ENCODE measurements around the gene DLX5. TPM values are rescaled to one million over a fixed set of nuclear protein-coding genes. Genes with fewer than 3 reads are reported as not detected.

DLX5 gene
- total and polyA plus RNA-seq, 4 experiments from 2014 or later, result not detected

GRCh38 chr7:96982586-96982985 is 42.0 kb downstream of the DLX5 start:
- Mint-ChIP-seq H3K9me3 (no peaks in the 10 kb centered on the region), H3K4me3 (no peak overlapping the region), H3K36me3 (no peaks in the 10 kb centered on the region), H3K4me1 (no peaks in the 10 kb centered on the region), H3K27ac (no peak overlapping the region), H3K27me3 (peaks cover 21 to 23% of the 10 kb centered on the region in 2 donors)
- H3K4me3 ChIP-seq (ENCODE audit: low read length in 2 of 2), result no peak overlapping the region
- H3K36me3 ChIP-seq (ENCODE audit: insufficient read depth, low read length), result no peaks in the 10 kb centered on the region
- no peak for DNase-seq
- H3K4me1 ChIP-seq (ENCODE audit: insufficient read depth, low read length), result no peaks in the 10 kb centered on the region
- H3K27ac ChIP-seq (ENCODE audit: low read depth, low read length), result no peak overlapping the region
- CTCF ChIA-PET (ENCODE audit: partially characterized antibody), result no interaction called here
- no peaks in the 10 kb centered on the region for H3K9me3 ChIP-seq (ENCODE audit: control insufficient read depth in 1 of 2, low read length in 2 of 2)
- intact Hi-C loops (cut with micrococcal nuclease), result no loop called here
- POLR2A ChIA-PET (ENCODE audit: partially characterized antibody), result no interaction called here
- H3K27me3 ChIP-seq (ENCODE audit: insufficient read depth, low read length), result no peaks in the 10 kb centered on the region

- H3K36me3 Mint-ChIP-seq, result no peaks in the 10 kb centered on the region
- Histone ChIP-seq H3K4me3 (ENCODE audit: low read length in 2 of 2) (no peak overlapping the region), H3K9me3 (ENCODE audit: control insufficient read depth in 1 of 2, low read length in 2 of 2) (no peaks in the 10 kb centered on the region), H3K27me3 (ENCODE audit: insufficient read depth, low read length) (no peaks in the 10 kb centered on the region), H3K27ac (ENCODE audit: low read depth, low read length) (no peak overlapping the region), H3K4me1 (ENCODE audit: insufficient read depth, low read length) (no peaks in the 10 kb centered on the region), H3K36me3 (ENCODE audit: insufficient read depth, low read length) (no peaks in the 10 kb centered on the region)
- CTCF ChIA-PET (ENCODE audit: partially characterized antibody), result no interaction called here
- H3K27me3 Mint-ChIP-seq, result peaks cover 15 to 19% of the 10 kb centered on the region in 2 donors
- no peak overlapping the region for H3K4me3 Mint-ChIP-seq
- POLR2A ChIA-PET (ENCODE audit: partially characterized antibody), result no interaction called here
- no peaks in the 10 kb centered on the region for H3K4me1 Mint-ChIP-seq
- H3K9me3 Mint-ChIP-seq, result no peaks in the 10 kb centered on the region
- H3K27ac Mint-ChIP-seq, result no peak overlapping the region
- no peak for DNase-seq
- intact Hi-C loops (cut with micrococcal nuclease), result no loop called here
Observed at GRCh38 chr7:96979551-96980276, 44.9 kb downstream of the DLX5 start.

GRCh38 chr7:96977445-96977844 is 47.2 kb downstream of the DLX5 start:
- DNase-seq, result no peak
- ChIA-PET CTCF (ENCODE audit: partially characterized antibody) (no interaction called here), POLR2A (ENCODE audit: partially characterized antibody) (no interaction called here)
- Histone ChIP-seq H3K4me3 (ENCODE audit: low read length in 2 of 2) (no peak overlapping the region), H3K4me1 (ENCODE audit: insufficient read depth, low read length) (no peaks in the 10 kb centered on the region), H3K36me3 (ENCODE audit: insufficient read depth, low read length) (no peaks in the 10 kb centered on the region), H3K27me3 (ENCODE audit: insufficient read depth, low read length) (no peaks in the 10 kb centered on the region), H3K27ac (ENCODE audit: low read depth, low read length) (no peak overlapping the region), H3K9me3 (ENCODE audit: control insufficient read depth in 1 of 2, low read length in 2 of 2) (no peaks in the 10 kb centered on the region)
- Mint-ChIP-seq H3K27me3 (peaks cover 11 to 20% of the 10 kb centered on the region in 2 donors), H3K9me3 (no peaks in the 10 kb centered on the region), H3K4me1 (no peaks in the 10 kb centered on the region), H3K27ac (no peak overlapping the region), H3K36me3 (no peaks in the 10 kb centered on the region), H3K4me3 (no peak overlapping the region)
- intact Hi-C loops (cut with micrococcal nuclease), result no loop called here

GRCh38 chr7:96976106-96976505 is 48.5 kb downstream of the DLX5 start:
- no peaks in the 10 kb centered on the region for H3K36me3 ChIP-seq (ENCODE audit: insufficient read depth, low read length)
- H3K27me3 ChIP-seq (ENCODE audit: insufficient read depth, low read length), result no peaks in the 10 kb centered on the region
- Mint-ChIP-seq H3K27ac (no peak overlapping the region), H3K4me1 (no peaks in the 10 kb centered on the region), H3K27me3 (peaks cover 9 to 19% of the 10 kb centered on the region in 2 donors), H3K36me3 (no peaks in the 10 kb centered on the region), H3K9me3 (no peaks in the 10 kb centered on the region), H3K4me3 (no peak overlapping the region)
- ChIA-PET CTCF (ENCODE audit: partially characterized antibody) (no interaction called here), POLR2A (ENCODE audit: partially characterized antibody) (no interaction called here)
- H3K27ac ChIP-seq (ENCODE audit: low read depth, low read length), result no peak overlapping the region
- no peaks in the 10 kb centered on the region for H3K4me1 ChIP-seq (ENCODE audit: insufficient read depth, low read length)
- no peak overlapping the region for H3K4me3 ChIP-seq (ENCODE audit: low read length in 2 of 2)
- DNase-seq, result no peak
- intact Hi-C loops (cut with micrococcal nuclease), result no loop called here
- no peaks in the 10 kb centered on the region for H3K9me3 ChIP-seq (ENCODE audit: control insufficient read depth in 1 of 2, low read length in 2 of 2)

- no peaks in the 10 kb centered on the region for H3K27me3 ChIP-seq (ENCODE audit: insufficient read depth, low read length)
- H3K27ac Mint-ChIP-seq, result no peak overlapping the region
- no peak for DNase-seq
- intact Hi-C loops (cut with micrococcal nuclease), result no loop called here
- H3K9me3 ChIP-seq (ENCODE audit: control insufficient read depth in 1 of 2, low read length in 2 of 2), result no peaks in the 10 kb centered on the region
- no peak overlapping the region for H3K4me3 Mint-ChIP-seq
- ChIA-PET CTCF (ENCODE audit: partially characterized antibody) (no interaction called here), POLR2A (ENCODE audit: partially characterized antibody) (no interaction called here)
- H3K36me3 ChIP-seq (ENCODE audit: insufficient read depth, low read length), result no peaks in the 10 kb centered on the region
- no peak overlapping the region for H3K4me3 ChIP-seq (ENCODE audit: low read length in 2 of 2)
- H3K9me3 Mint-ChIP-seq, result no peaks in the 10 kb centered on the region
- peaks cover 14 to 16% of the 10 kb centered on the region in 2 donors for H3K27me3 Mint-ChIP-seq
- no peaks in the 10 kb centered on the region for H3K4me1 ChIP-seq (ENCODE audit: insufficient read depth, low read length)
- no peak overlapping the region for H3K27ac ChIP-seq (ENCODE audit: low read depth, low read length)
- H3K4me1 Mint-ChIP-seq, result no peaks in the 10 kb centered on the region
- H3K36me3 Mint-ChIP-seq, result no peaks in the 10 kb centered on the region
Observed at GRCh38 chr7:96973986-96974385, 50.6 kb downstream of the DLX5 start.

GRCh38 chr7:96970739-96971138 is 53.9 kb downstream of the DLX5 start:
- H3K9me3 ChIP-seq (ENCODE audit: control insufficient read depth in 1 of 2, low read length in 2 of 2), result no peaks in the 10 kb centered on the region
- no peak for DNase-seq
- intact Hi-C loops (cut with micrococcal nuclease), result no loop called here
- ChIA-PET CTCF (ENCODE audit: partially characterized antibody) (no interaction called here), POLR2A (ENCODE audit: partially characterized antibody) (no interaction called here)
- peaks cover 21 to 31% of the 10 kb centered on the region in 2 donors for H3K27me3 Mint-ChIP-seq
- no peaks in the 10 kb centered on the region for H3K4me1 Mint-ChIP-seq
- H3K9me3 Mint-ChIP-seq, result no peaks in the 10 kb centered on the region
- no peaks in the 10 kb centered on the region for H3K36me3 ChIP-seq (ENCODE audit: insufficient read depth, low read length)
- H3K4me3 ChIP-seq (ENCODE audit: low read length in 2 of 2), result no peak overlapping the region
- H3K27me3 ChIP-seq (ENCODE audit: insufficient read depth, low read length), result no peaks in the 10 kb centered on the region
- H3K36me3 Mint-ChIP-seq, result no peaks in the 10 kb centered on the region
- no peak overlapping the region for H3K4me3 Mint-ChIP-seq
- no peaks in the 10 kb centered on the region for H3K4me1 ChIP-seq (ENCODE audit: insufficient read depth, low read length)
- H3K27ac Mint-ChIP-seq, result no peak overlapping the region
- no peak overlapping the region for H3K27ac ChIP-seq (ENCODE audit: low read depth, low read length)

Other genes starting within 250 kb of the DLX5 start
- gene DLX6, start 19.3 kb downstream of the DLX5 start, total RNA-seq, result not detected
- not detected for gene DLX6, start 19.3 kb downstream of the DLX5 start, polyA plus RNA-seq
- gene SDHAF3, start 92.9 kb upstream of the DLX5 start, total RNA-seq, result 10 to 100 TPM; 10.8 to 13.2 TPM
- 10 to 100 TPM; 38.6 to 64.9 TPM for gene SDHAF3, start 92.9 kb upstream of the DLX5 start, polyA plus RNA-seq